Neutrophil (primary cell): ENCODE data around the gene SUCLG1.

ENCODE experiments used
- H3K27ac ChIP-seq: fragments of 200-600 bp; sonication (generic); 2 replicates; pipeline ENCODE4 v1.5.1; 2016; ENCODE audit warnings: mild to moderate bottlenecking, moderate library complexity
- H3K27me3 ChIP-seq: fragments of 200-600 bp; sonication (generic); 2 replicates; pipeline ENCODE4 v1.6.0; 2016; ENCODE audit warnings: mild to moderate bottlenecking
- H3K36me3 ChIP-seq: fragments of 200-600 bp; sonication (generic); 2 replicates; pipeline ENCODE4 v1.5.1; 2017
- H3K4me1 ChIP-seq, 2 experiments: fragments of 200-600 bp in 1 of 2; sonication (generic) in 1 of 2; 1 replicate in 1 of 2; 2 replicates in 1 of 2; pipeline versions ENCODE4 v1.5.1 to v1.6.1; 2013 to 2016; ENCODE audit warnings: low read depth in 1 of 2, low read length in 1 of 2, mild to moderate bottlenecking in 1 of 2, moderate library complexity in 1 of 2; ENCODE audit not compliant: control insufficient read depth in 1 of 2, insufficient read depth in 1 of 2
- H3K4me3 ChIP-seq, 2 experiments: fragments of 200-600 bp in 1 of 2; sonication (generic) in 1 of 2; 1 replicate in 1 of 2; 2 replicates in 1 of 2; pipeline ENCODE4 v1.5.1; 2013 to 2016; ENCODE audit warnings: low read depth in 1 of 2, low read length in 1 of 2, mild to moderate bottlenecking in 1 of 2, moderate library complexity in 1 of 2
- H3K9me3 ChIP-seq: fragments of 200-600 bp; sonication (generic); 2 replicates; pipeline ENCODE4 v1.5.1; 2016
- CTCF ChIP-seq: fragments of 200-600 bp; sonication (generic); IDR thresholded peaks from 2 replicates; pipeline ENCODE4 v1.5.1; 2016; ENCODE audit warnings: antibody characterized with exemption

The SUCLG1 gene

GRCh38 chr2:84487298-84487996, 28.4 kb upstream of the SUCLG1 start:
- H3K27ac ChIP-seq: no peak overlapping the region
- no peak for TF ChIP-seq CTCF
- no peaks in the 10 kb centered on the region for H3K4me1 ChIP-seq
- no peaks in the 10 kb centered on the region for H3K9me3 ChIP-seq
- no peaks in the 10 kb centered on the region for H3K36me3 ChIP-seq
- H3K4me3 ChIP-seq: no peak overlapping the region
- H3K27me3 ChIP-seq: no peaks in the 10 kb centered on the region

- no peak for TF ChIP-seq CTCF
- Histone ChIP-seq H3K9me3 (no peaks in the 10 kb centered on the region), H3K27ac (no peak overlapping the region), H3K36me3 (no peaks in the 10 kb centered on the region), H3K27me3 (no peaks in the 10 kb centered on the region), H3K4me1 (no peaks in the 10 kb centered on the region), H3K4me3 (no peak overlapping the region)
Measured at GRCh38 chr2:84486441-84487115, 27.5 kb upstream of the SUCLG1 start.

- no peak overlapping the region for H3K4me3 ChIP-seq
- TF ChIP-seq CTCF: no peak
Measured at GRCh38 chr2:84483320-84483719, 24.2 kb upstream of the SUCLG1 start.

GRCh38 chr2:84482603-84483002, 23.5 kb upstream of the SUCLG1 start:
- no peaks in the 10 kb centered on the region for H3K36me3 ChIP-seq
- no peak overlapping the region for H3K27ac ChIP-seq
- H3K4me1 ChIP-seq: no peaks in the 10 kb centered on the region
- H3K9me3 ChIP-seq: no peaks in the 10 kb centered on the region
- no peak overlapping the region for H3K4me3 ChIP-seq
- no peaks in the 10 kb centered on the region for H3K27me3 ChIP-seq
- TF ChIP-seq CTCF: no peak

More at GRCh38 chr2:84483320-84483719, 24.2 kb upstream of the SUCLG1 start:
- H3K36me3 ChIP-seq: no peaks in the 10 kb centered on the region
- no peak overlapping the region for H3K27ac ChIP-seq
- H3K27me3 ChIP-seq: no peaks in the 10 kb centered on the region
- H3K9me3 ChIP-seq: no peaks in the 10 kb centered on the region
- H3K4me1 ChIP-seq: no peaks in the 10 kb centered on the region

- no peaks in the 10 kb centered on the region for H3K36me3 ChIP-seq
- H3K9me3 ChIP-seq: no peaks in the 10 kb centered on the region
- no peaks in the 10 kb centered on the region for H3K4me1 ChIP-seq
- TF ChIP-seq CTCF: no peak
- H3K27ac ChIP-seq: no peak overlapping the region
- H3K4me3 ChIP-seq: no peak overlapping the region
- H3K27me3 ChIP-seq: no peaks in the 10 kb centered on the region
Measured at GRCh38 chr2:84481702-84482101, 22.6 kb upstream of the SUCLG1 start.
